Kidney tubule cell (primary cell): Measurements from ENCODE around the gene PSD4.

Experiments
- DNase-seq: peaks from one replicate; pipeline ENCODE4 v3.0.0-alpha.2; 2018; ENCODE audit warnings: low spot score

The PSD4 gene

GRCh38 chr2:113173542-113174375, at the start of gene PSD4:
Gene PSD4 (plus strand): TSS chr2:113173971. CDS start chr2:113182457, 8,486 bp downstream.
- DNase-seq, result no peak

- peak; percentile 69 for DNase-seq
These were observed 49.4 kb upstream of the PSD4 start for GRCh38 chr2:113124181-113124961.

GRCh38 chr2:113124984-113125855, 48.6 kb upstream of the PSD4 start:
- DNase-seq, result peak; percentile 44

- no peak for DNase-seq
These were observed 46.7 kb upstream of the PSD4 start, which contains the start of gene IL1RN for GRCh38 chr2:113126845-113127645. Gene IL1RN (plus strand): TSS chr2:113127598. CDS start chr2:113127625, 27 bp downstream.

- DNase-seq, result no peak
These were observed 45.9 kb upstream of the PSD4 start for GRCh38 chr2:113127646-113128570.

- DNase-seq, result no peak
These were observed 44.2 kb upstream of the PSD4 start for GRCh38 chr2:113129519-113130078.

GRCh38 chr2:113131352-113132185, 42.2 kb upstream of the PSD4 start:
- no peak for DNase-seq

GRCh38 chr2:113132414-113133021, 41.3 kb upstream of the PSD4 start:
- no peak for DNase-seq

GRCh38 chr2:113133704-113134598, 39.8 kb upstream of the PSD4 start:
- DNase-seq, result peak; percentile 80

GRCh38 chr2:113134717-113135116, 39.1 kb upstream of the PSD4 start:
- DNase-seq, result no peak

GRCh38 chr2:113135317-113135716, 38.5 kb upstream of the PSD4 start:
- DNase-seq, result no peak

- peak; percentile 60 for DNase-seq
These were observed 36.7 kb upstream of the PSD4 start for GRCh38 chr2:113136828-113137775.

GRCh38 chr2:113137827-113138226, 35.9 kb upstream of the PSD4 start:
- DNase-seq, result no peak

- peak; percentile 80 for DNase-seq
These were observed 35.1 kb upstream of the PSD4 start for GRCh38 chr2:113138428-113139322.

GRCh38 chr2:113141451-113141850, 32.3 kb upstream of the PSD4 start:
- no peak for DNase-seq
